ENCODE data around the gene HMCN1.

The HMCN1 gene

GRCh38 chr1:185934476-185935189, 200.4 kb downstream of the HMCN1 start (continued):
- no peak for TF ChIP-seq POU6F1 (CRISPR knock-in tag; IDR thresholded peaks at IDR 0.05; ENCODE audit: borderline replicate concordance, low read depth)

GRCh38 chr1:185935360-185935759, 201.2 kb downstream of the HMCN1 start:
- TF ChIP-seq CSDC2 (CRISPR knock-in tag; IDR thresholded peaks at IDR 0.05) (no peak), PATZ1 (CRISPR knock-in tag; IDR thresholded peaks at IDR 0.05; ENCODE audit: borderline replicate concordance) (no peak), ISL1 (CRISPR knock-in tag; IDR thresholded peaks at IDR 0.05) (no peak), TCF4 (CRISPR knock-in tag; IDR thresholded peaks at IDR 0.05; ENCODE audit: borderline replicate concordance) (no peak)
- no peak for ATAC-seq

GRCh38 chr1:185936641-185937040, 202.4 kb downstream of the HMCN1 start:
- TF ChIP-seq CSDC2 (CRISPR knock-in tag; IDR thresholded peaks at IDR 0.05), result no peak
- no peak for TF ChIP-seq CSRNP3 (CRISPR knock-in tag; IDR thresholded peaks at IDR 0.05)
- no peak for TF ChIP-seq ZFP3 (CRISPR knock-in tag; IDR thresholded peaks at IDR 0.05)
- no peak for TF ChIP-seq CREB5 (CRISPR knock-in tag; IDR thresholded peaks at IDR 0.05; ENCODE audit: low read depth)
- TF ChIP-seq SNAI2 (CRISPR knock-in tag; IDR thresholded peaks at IDR 0.05), result no peak
- no peak for TF ChIP-seq ZNF565 (CRISPR knock-in tag; conservative IDR thresholded peaks at IDR 0.05; ENCODE audit: low read depth)
- no peak for TF ChIP-seq RARB (CRISPR knock-in tag; IDR thresholded peaks at IDR 0.05)
- TF ChIP-seq TCF4 (CRISPR knock-in tag; IDR thresholded peaks at IDR 0.05; ENCODE audit: borderline replicate concordance), result no peak
- TF ChIP-seq TSHZ2 (CRISPR knock-in tag; IDR thresholded peaks at IDR 0.05), result no peak
- TF ChIP-seq ZNF70 (CRISPR knock-in tag; IDR thresholded peaks at IDR 0.05), result no peak
- TF ChIP-seq ZNF8 (CRISPR knock-in tag; IDR thresholded peaks at IDR 0.05), result no peak
- no peak for TF ChIP-seq ISL1 (CRISPR knock-in tag; IDR thresholded peaks at IDR 0.05)
- no peak for TF ChIP-seq PPARA (CRISPR knock-in tag; IDR thresholded peaks at IDR 0.05; ENCODE audit: borderline replicate concordance)
- no peak for TF ChIP-seq OSR1 (CRISPR knock-in tag; IDR thresholded peaks at IDR 0.05)
- no peak for TF ChIP-seq BACH2 (CRISPR knock-in tag; IDR thresholded peaks at IDR 0.05; ENCODE audit: borderline replicate concordance)
- TF ChIP-seq ZFP30 (CRISPR knock-in tag; IDR thresholded peaks at IDR 0.05), result no peak
- no peak for TF ChIP-seq POU6F1 (CRISPR knock-in tag; IDR thresholded peaks at IDR 0.05; ENCODE audit: borderline replicate concordance, low read depth)
- no peak for TF ChIP-seq GLIS3 (CRISPR knock-in tag; IDR thresholded peaks at IDR 0.05)
- TF ChIP-seq ESRRG (CRISPR knock-in tag; IDR thresholded peaks at IDR 0.05), result no peak
- TF ChIP-seq ARNTL (CRISPR knock-in tag; IDR thresholded peaks at IDR 0.05; ENCODE audit: borderline replicate concordance, low read depth), result no peak
- ATAC-seq, result no peak
